HepG2 (cell line): Measurements from ENCODE around the gene TMEM182. TPM values are rescaled to one million over a fixed set of nuclear protein-coding genes. Genes with fewer than 3 reads are reported as not detected.

Source experiments
- ARNTL ChIP-seq: sonication (generic); formaldehyde crosslinking; IDR thresholded peaks from 2 replicates; pipeline ENCODE4 v1.4.0; 2020; ENCODE audit warnings: mild to moderate bottlenecking, missing genetic modification reagents
- GTF3A ChIP-seq: sonication (generic); formaldehyde crosslinking; conservative IDR thresholded peaks from 2 replicates; pipeline ENCODE4 v1.4.0; 2020; ENCODE audit warnings: mild to moderate bottlenecking, missing genetic modification reagents
- HNF1A ChIP-seq, 2 experiments: sonication (generic) in 1 of 2; formaldehyde crosslinking in 1 of 2; IDR thresholded peaks; 2 replicates each; pipeline versions ENCODE4 v1.4.0 to v1.6.1; 2016 to 2020; ENCODE audit warnings: borderline replicate concordance in 1 of 2, low read depth in 1 of 2, mild to moderate bottlenecking in 1 of 2, missing genetic modification reagents in 1 of 2
- HNF4A ChIP-seq: sonication (generic); formaldehyde crosslinking; IDR thresholded peaks from 2 replicates; pipeline ENCODE4 v1.4.0; 2020; ENCODE audit warnings: missing genetic modification reagents
- KLF15 ChIP-seq: sonication (generic); formaldehyde crosslinking; IDR thresholded peaks from 2 replicates; pipeline ENCODE4 v1.8.1; 2023; ENCODE audit warnings: borderline replicate concordance, mild to moderate bottlenecking, inconsistent platforms, missing genetic modification reagents, mixed read lengths
- KLF16 ChIP-seq, 2 experiments: sonication (generic) in 1 of 2; formaldehyde crosslinking in 1 of 2; IDR thresholded peaks; 2 replicates each; pipeline versions ENCODE4 v1.6.1 to v1.8.0; 2016 to 2023; ENCODE audit warnings: missing genetic modification reagents in 2 of 2, missing compliant biosample characterization in 1 of 2
- MED1 ChIP-seq: sonication (generic); formaldehyde crosslinking; IDR thresholded peaks from 2 replicates; pipeline ENCODE4 v1.4.0; 2020; ENCODE audit warnings: missing genetic modification reagents
- PHB2 ChIP-seq: fragments of 450-650 bp; IDR thresholded peaks from 2 replicates; pipeline ENCODE4 v1.6.1; 2018; ENCODE audit not compliant: partially characterized antibody
- ZBTB37 ChIP-seq: sonication (generic); formaldehyde crosslinking; IDR thresholded peaks from 2 replicates; pipeline ENCODE4 v1.4.0; 2020; ENCODE audit warnings: mild to moderate bottlenecking, missing genetic modification reagents
- ZBTB8A ChIP-seq: sonication (generic); formaldehyde crosslinking; IDR thresholded peaks from 2 replicates; pipeline ENCODE4 v1.4.0; 2020; ENCODE audit warnings: mild to moderate bottlenecking, low read depth, missing genetic modification reagents, borderline replicate concordance
- ZFP90 ChIP-seq: sonication (generic); formaldehyde crosslinking; IDR thresholded peaks from 2 replicates; pipeline ENCODE4 v1.8.0; 2022; ENCODE audit warnings: missing genetic modification reagents, mild to moderate bottlenecking, inconsistent platforms, borderline replicate concordance
- ZNF333 ChIP-seq: sonication (generic); formaldehyde crosslinking; IDR thresholded peaks from 2 replicates; pipeline ENCODE4 v1.4.0; 2020; ENCODE audit warnings: mild to moderate bottlenecking, missing genetic modification reagents, borderline replicate concordance
- ZNF766 ChIP-seq: sonication (generic); formaldehyde crosslinking; IDR thresholded peaks from 2 replicates; pipeline ENCODE4 v1.5.0; 2020; ENCODE audit warnings: missing genetic modification reagents, borderline replicate concordance
- ZSCAN5A ChIP-seq: sonication (generic); formaldehyde crosslinking; IDR thresholded peaks from 2 replicates; pipeline ENCODE4 v1.8.0; 2022; ENCODE audit warnings: mild to moderate bottlenecking, missing genetic modification reagents, borderline replicate concordance
- polyA plus RNA-seq, 8 experiments: library from polyadenylated mRNA; depleted of rRNA in 3 of 8; stranded (reverse) in 7 of 8; unstranded in 1 of 8; fragments of >200 nt; fragmentation: Illumina TruSeq in 4 of 8; extraction: Trizol in 4 of 8; gene quantifications; 2 replicates each; pipeline versions ENCODE4 v1.2.1 to v1.2.3, GENCODE V29; 2011 to 2016; ENCODE audit warnings: low read depth in 4 of 8, missing spikeins in 1 of 8, mixed read lengths in 1 of 8; ENCODE audit not compliant: insufficient read depth in 1 of 8
- total RNA-seq, 5 experiments: library from RNA; depleted of rRNA; stranded (reverse); fragments of >200 nt; fragmentation: Illumina TruSeq; extraction: Trizol; gene quantifications; 2 replicates each; pipeline ENCODE4 v1.2.3, GENCODE V29; 2016; ENCODE audit warnings: low read depth in 1 of 5
- TF ChIP-seq, protein P1 (sequence below): sonication (generic); formaldehyde crosslinking; IDR thresholded peaks from 2 replicates; pipeline ENCODE4 v1.8.0; 2022; ENCODE audit warnings: missing genetic modification reagents, mild to moderate bottlenecking, moderate library complexity, borderline replicate concordance
- TF ChIP-seq, protein P2 (sequence below): sonication (generic); formaldehyde crosslinking; IDR thresholded peaks from 2 replicates; pipeline ENCODE4 v1.8.1; 2022; ENCODE audit warnings: mild to moderate bottlenecking, missing genetic modification reagents

The TMEM182 gene
- total and polyA plus RNA-seq, 2 of the 13 experiments (the other 11 are each of a cell fraction or from before 2014, with no cell fraction given): 8.7 to 8.9 TPM

GRCh38 chr2:102735416-102736109 is 26.3 kb upstream of the TMEM182 start (continued):
- TF ChIP-seq ZSCAN5A (CRISPR knock-in tag) (0 out of 2 replicates have a peak, but pooled peaks have one; percentile 57), HNF4A (CRISPR knock-in tag) (no peak; the same call in 1 of the 2 replicates), KLF15 (no peak), KLF16 (CRISPR knock-in tag; IDR thresholded peaks at IDR 0.05) (no peak), ZBTB8A (CRISPR knock-in tag) (no peak), GTF3A (CRISPR knock-in tag) (no peak), ZNF333 (no peak), ZBTB37 (CRISPR knock-in tag) (no peak), MED1 (peak; percentile 7; the same call in 1 of the 2 replicates), ZFP90 (CRISPR knock-in tag) (no peak), ZNF766 (CRISPR knock-in tag) (0 out of 2 replicates have a peak, but pooled peaks have one; percentile 29), ARNTL (CRISPR knock-in tag) (no peak), PHB2 (no peak), HNF1A (IDR thresholded peaks at IDR 0.05; ENCODE audit: low read depth) (no peak), HNF1A (CRISPR knock-in tag; IDR thresholded peaks at IDR 0.05; ENCODE audit: borderline replicate concordance) (0 out of 2 replicates have a peak, but pooled peaks have one; percentile 13)
- TF ChIP-seq, protein P1, sequence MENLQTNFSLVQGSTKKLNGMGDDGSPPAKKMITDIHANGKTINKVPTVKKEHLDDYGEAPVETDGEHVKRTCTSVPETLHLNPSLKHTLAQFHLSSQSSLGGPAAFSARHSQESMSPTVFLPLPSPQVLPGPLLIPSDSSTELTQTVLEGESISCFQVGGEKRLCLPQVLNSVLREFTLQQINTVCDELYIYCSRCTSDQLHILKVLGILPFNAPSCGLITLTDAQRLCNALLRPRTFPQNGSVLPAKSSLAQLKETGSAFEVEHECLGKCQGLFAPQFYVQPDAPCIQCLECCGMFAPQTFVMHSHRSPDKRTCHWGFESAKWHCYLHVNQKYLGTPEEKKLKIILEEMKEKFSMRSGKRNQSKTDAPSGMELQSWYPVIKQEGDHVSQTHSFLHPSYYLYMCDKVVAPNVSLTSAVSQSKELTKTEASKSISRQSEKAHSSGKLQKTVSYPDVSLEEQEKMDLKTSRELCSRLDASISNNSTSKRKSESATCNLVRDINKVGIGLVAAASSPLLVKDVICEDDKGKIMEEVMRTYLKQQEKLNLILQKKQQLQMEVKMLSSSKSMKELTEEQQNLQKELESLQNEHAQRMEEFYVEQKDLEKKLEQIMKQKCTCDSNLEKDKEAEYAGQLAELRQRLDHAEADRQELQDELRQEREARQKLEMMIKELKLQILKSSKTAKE: no peak
- TF ChIP-seq, protein P2, sequence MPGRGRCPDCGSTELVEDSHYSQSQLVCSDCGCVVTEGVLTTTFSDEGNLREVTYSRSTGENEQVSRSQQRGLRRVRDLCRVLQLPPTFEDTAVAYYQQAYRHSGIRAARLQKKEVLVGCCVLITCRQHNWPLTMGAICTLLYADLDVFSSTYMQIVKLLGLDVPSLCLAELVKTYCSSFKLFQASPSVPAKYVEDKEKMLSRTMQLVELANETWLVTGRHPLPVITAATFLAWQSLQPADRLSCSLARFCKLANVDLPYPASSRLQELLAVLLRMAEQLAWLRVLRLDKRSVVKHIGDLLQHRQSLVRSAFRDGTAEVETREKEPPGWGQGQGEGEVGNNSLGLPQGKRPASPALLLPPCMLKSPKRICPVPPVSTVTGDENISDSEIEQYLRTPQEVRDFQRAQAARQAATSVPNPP (CRISPR knock-in tag): 0 out of 2 replicates have a peak, but pooled peaks have one; percentile 20
